GM12865 (cell line): ENCODE measurements around the gene SH3GLB2.

ENCODE experiments used
- DNase-seq: peaks from one replicate; pipeline ENCODE4 v3.0.0; 2010; ENCODE audit warnings: low read depth
- H3K4me3 ChIP-seq: 2 replicates; pipeline ENCODE4 v1.5.1; 2011; ENCODE audit warnings: mild to moderate bottlenecking, low read depth, low read length, control low read depth
- TF ChIP-seq, protein P1 (sequence below): IDR thresholded peaks from 2 replicates; pipeline ENCODE4 v1.5.1; 2011; ENCODE audit warnings: low read length, control low read depth, low read depth, inconsistent platforms; ENCODE audit not compliant: insufficient read depth; ENCODE audit errors: missing control alignments

The SH3GLB2 gene

DNA sequence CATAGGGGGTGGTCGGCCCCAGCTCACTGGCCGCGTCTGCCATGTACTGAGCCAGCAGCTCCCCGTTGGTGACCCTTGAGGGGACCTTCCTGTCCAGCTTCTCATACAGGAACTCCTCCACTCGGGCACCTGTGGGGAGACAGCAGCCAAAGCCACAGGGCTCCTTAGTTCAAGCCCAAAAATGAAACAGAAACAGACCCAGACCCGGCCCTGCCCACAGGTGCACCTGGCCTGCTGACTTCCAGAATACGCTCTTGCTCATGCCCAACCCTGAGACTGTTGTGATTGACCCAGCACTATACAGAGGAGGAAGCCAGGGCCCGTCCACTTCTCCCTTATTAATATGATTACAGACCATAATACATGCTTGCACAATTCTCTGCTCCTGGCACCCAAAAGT lies 7.0 kb downstream of the SH3GLB2 start:
- DNase-seq, result peak; percentile 83
- TF ChIP-seq, protein P1, sequence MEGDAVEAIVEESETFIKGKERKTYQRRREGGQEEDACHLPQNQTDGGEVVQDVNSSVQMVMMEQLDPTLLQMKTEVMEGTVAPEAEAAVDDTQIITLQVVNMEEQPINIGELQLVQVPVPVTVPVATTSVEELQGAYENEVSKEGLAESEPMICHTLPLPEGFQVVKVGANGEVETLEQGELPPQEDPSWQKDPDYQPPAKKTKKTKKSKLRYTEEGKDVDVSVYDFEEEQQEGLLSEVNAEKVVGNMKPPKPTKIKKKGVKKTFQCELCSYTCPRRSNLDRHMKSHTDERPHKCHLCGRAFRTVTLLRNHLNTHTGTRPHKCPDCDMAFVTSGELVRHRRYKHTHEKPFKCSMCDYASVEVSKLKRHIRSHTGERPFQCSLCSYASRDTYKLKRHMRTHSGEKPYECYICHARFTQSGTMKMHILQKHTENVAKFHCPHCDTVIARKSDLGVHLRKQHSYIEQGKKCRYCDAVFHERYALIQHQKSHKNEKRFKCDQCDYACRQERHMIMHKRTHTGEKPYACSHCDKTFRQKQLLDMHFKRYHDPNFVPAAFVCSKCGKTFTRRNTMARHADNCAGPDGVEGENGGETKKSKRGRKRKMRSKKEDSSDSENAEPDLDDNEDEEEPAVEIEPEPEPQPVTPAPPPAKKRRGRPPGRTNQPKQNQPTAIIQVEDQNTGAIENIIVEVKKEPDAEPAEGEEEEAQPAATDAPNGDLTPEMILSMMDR, result no peak
- H3K4me3 ChIP-seq, result no peak overlapping the region

DNA sequence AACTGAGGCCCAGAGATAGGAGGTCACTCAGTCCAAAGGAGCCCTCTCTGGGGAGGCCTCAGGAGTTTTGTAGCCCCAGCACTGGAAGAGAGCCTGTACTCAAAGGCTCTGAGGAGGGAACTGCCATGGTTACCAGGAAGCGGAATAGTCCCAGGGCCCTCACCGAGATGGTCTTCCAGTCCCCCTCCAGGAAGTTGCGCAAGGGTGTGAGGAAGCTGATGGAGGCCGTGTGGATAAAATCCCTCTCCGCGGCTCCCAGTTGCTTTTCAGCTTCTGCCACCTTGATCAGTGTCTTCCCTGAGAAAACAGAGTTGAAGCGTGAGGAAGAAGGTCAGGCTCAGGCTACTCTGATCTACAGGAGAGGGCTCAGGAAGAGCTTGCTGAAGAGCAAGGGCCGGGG lies 13.5 kb downstream of the SH3GLB2 start:
- no peak for DNase-seq
- H3K4me3 ChIP-seq, result no peak overlapping the region
- TF ChIP-seq, protein P1, result no peak

DNA sequence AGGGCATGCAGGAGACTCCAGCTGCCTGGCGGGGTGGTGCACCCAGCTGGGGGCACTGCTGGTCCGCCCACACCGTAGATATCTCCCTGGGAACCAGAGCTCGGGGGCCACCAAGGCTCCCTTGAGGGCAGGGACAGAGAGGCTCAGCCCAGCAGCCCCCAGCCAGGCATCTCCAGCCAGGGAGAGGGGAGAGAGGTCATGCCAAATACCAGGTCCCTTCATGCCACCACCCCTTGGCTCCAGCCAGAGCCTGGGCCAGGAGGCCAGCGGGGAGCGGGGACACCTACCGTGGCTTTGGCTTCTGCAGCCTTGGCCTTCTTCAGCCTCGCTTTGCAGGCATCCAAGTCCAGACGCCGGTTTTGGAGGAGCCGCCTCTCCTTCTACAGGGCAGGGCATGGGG lies 14.0 kb downstream of the SH3GLB2 start:
- no peak for DNase-seq
- TF ChIP-seq, protein P1, result no peak
- H3K4me3 ChIP-seq, result no peak overlapping the region

DNA sequence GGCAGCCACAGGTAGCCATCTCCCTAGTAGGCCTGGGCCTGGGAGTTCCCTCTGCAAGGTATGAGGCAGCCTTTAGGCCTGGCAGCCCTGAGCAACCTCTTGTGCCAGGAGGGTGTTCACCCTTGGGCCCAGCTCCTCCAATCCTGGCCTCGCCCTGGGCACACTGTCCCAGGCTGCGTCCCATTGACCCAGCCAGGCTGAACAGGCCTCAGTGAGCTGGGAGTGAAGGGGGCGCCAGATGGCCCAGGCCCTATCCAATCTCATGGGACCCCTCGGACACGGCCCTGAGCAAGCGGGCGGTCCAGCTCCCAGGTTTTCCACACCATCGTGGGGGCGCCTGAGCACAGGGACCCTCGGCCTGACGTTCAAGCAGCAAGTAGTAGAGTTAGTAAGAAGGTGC lies 14.5 kb downstream of the SH3GLB2 start:
- no peak for DNase-seq
- TF ChIP-seq, protein P1, result no peak
- no peak overlapping the region for H3K4me3 ChIP-seq

DNA sequence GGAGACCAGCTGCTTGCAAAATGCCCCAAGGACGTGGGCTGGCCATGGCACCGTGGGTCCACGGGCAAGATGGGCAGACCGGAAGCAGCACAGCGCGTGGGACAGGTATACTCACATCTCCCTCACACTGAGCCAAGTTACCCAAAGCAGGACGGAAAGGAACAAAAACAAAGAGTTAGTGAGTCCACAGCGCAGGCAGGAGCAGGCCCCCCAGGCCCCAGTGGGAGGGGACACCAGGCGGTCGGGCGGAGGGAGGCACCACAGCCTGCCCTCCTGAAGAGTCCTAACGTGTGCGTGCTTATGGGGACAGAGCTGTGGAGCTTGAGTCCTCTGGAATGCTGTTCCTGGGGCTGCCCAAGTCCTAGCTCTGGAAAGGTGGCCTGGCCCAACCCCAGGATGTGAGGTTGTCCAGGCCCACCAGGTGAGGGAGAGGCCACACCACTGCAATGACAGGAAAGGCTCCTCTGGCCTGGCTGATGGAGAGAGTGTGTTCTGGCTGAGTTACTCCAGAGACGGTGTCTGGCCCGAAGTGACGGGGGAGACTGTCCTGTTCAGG lies 15.2 kb downstream of the SH3GLB2 start:
- H3K4me3 ChIP-seq, result no peak overlapping the region
- DNase-seq, result no peak
- TF ChIP-seq, protein P1, result no peak

DNA sequence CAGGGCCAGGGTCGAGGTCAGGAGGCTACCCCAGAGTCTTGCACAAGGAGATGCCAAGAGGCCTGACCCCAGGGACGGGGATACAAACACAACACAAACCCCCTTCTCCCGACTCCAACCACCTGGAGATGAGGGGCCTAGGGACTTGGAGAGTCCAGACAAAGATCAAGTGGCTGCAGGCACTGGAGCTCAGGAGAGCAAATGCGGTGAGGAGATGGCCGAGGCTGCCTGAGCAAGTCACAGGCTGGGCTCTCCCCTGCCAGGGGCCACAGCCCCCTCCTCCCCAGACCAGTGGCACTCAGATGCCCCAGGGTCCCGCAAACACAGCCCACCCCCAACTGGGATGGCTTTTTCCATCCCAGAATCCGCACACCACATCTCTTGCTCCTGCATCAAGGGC lies 15.8 kb downstream of the SH3GLB2 start:
- TF ChIP-seq, protein P1, result no peak
- H3K4me3 ChIP-seq, result no peak overlapping the region
- no peak for DNase-seq

DNA sequence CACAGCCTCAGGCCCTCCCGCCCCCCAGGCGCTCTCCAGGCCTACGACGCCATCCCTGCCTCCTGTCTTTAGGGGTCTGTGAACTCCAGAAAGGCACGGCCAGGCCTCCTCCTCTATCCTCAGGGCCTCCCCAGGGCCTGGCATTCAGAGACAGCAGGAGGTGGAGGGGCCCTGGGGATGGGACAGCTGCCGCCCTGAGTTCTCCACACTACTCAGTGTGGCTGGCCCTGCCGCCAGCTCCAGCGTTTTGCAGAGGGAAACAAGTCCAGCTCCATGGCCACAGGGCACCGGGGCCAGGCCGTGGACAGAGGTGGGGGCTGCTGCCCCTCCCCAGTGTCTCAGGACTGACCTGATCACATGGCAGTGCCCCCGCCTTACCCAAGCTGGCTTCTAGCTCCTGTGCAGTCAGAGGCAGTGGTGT lies 16.4 kb downstream of the SH3GLB2 start:
- no peak for DNase-seq
- TF ChIP-seq, protein P1, result no peak
- no peak overlapping the region for H3K4me3 ChIP-seq
